GM18868 (cell line): ENCODE measurements around the gene SNRNP200.

Experiments
- ATAC-seq: cut with Tn5 transposase; IDR thresholded peaks from one replicate; pipeline ENCODE4 v1.9.1; 2021; ENCODE audit warnings: mild to moderate bottlenecking, moderate library complexity; ENCODE audit not compliant: unreplicated experiment

Gene SNRNP200

DNA sequence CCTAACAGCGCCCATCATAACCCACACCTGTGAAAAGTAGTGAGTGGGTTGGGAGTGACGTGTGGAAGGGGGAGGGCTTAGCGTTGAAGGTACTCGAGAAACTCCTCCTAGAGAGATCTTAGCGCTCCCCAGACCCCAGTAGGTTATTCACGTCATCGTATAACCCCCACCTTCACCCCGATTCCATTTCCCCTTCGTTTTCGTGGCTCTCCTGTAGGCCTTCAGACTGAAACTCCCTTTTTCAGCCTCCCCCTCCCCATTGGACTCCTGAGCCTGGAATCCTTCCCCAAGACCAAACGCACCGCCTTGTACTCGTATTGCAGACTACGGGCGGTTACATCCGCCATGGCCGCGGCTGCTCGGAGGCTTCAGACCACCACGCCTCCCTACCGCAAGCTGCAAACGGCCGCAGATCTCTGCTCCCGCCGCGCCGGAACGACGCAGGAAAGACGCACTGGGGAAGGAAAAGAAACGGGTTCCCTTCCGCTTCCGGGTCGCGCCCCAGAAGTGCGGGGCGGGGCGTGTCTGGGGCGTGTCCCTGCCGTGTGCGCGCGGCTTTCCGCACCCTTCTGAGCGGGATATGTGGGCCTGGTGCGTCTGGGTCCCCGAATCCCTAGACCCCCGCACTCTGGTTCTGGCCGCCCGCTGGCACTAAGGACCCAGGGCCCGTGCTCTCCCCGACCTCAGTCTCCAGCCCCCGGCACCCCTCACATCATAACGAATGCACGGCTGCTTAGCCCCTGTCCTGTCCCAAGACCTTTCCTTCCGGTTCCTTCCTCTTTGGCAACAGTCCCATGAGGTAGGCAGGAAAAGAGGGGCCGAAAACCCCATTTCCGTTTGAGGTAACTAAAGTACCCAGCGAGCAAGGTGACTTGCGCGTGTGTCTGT is at the start of gene SNRNP200:
Gene SNRNP200 (minus strand): TSS at position 456 of the 888 bp plus-strand sequence. CDS start 109 bp downstream, at position 347.
- ATAC-seq, result peak; percentile 95

- no peak for ATAC-seq
These were observed 49.1 kb upstream of the SNRNP200 start for GRCh38 chr2:96354492-96354891.

DNA sequence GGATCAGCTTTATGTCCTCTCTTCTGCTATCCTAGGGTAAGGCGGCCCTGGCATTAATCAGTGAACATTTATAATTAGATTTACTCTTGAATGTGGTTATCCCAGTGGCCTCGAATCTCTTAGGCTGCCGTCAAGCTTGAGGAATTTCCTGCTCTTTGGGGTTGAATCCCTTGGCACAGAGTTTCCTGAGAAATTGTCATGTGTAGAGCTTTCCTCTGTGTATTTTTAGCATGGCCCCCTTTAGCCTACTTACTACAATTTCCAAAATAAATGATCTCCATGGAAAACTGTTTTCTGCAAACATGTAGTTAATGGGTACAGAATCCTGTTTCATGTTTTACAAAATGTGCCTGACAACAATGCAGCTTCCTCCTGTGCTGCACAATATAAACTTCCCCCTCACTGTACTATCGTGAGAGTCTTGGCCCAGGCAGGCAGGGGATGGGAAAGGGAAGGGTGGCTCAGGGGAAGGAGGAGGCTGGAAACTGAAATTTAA is 48.3 kb upstream of the SNRNP200 start:
- ATAC-seq, result no peak

- ATAC-seq, result no peak
These were observed 47.8 kb upstream of the SNRNP200 start for GRCh38 chr2:96353032-96353561.

DNA sequence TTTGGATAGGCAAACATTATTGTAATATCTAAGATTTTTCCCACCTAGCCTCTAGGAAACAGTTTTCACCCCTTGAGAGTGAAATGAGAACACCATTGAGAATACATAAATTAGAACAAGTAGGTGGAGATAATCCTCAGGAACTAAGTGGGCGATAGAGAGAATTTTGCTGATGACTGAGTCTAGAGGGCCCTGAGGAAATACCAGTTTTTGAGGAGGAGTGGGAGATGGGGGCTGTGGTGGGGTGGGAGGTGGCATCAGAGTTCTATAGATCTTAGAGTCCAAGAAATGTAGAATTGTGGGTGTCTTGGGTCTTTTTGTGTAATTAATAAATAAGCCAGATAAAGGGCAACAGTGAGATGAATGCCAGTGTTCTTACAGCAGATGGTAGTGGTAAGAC is 42.0 kb upstream of the SNRNP200 start:
- no peak for ATAC-seq

DNA sequence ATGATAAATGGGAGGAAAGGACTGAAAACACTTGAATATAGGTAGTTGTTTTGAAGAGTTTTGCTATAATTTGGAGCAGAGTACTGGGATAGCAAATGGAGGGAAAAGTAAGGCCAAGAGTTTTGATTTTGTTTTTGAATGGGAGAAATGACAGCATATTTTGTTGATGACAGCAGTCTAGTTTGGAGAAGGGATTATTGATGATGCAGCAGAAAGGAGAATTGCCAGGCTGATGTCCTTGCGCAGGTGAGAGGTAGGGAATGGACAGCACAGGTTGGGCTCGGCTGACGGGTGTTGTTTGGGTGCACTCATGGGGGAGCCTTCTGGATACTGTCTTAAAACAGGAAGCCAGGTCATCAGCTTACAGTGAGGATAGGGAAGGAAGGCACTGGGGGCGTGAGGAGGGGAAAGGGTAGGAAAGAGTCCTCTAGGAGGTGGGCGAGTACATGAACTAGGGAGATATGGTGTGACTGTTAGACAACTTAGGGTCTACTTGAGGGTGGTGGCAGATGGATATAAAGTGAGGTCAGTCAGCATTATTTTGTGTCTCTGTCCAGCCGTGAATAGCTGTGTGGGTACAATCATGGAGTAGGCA is 40.6 kb upstream of the SNRNP200 start:
- ATAC-seq, result no peak

- ATAC-seq, result no peak
These were observed 40.1 kb upstream of the SNRNP200 start for GRCh38 chr2:96345438-96345837.

DNA sequence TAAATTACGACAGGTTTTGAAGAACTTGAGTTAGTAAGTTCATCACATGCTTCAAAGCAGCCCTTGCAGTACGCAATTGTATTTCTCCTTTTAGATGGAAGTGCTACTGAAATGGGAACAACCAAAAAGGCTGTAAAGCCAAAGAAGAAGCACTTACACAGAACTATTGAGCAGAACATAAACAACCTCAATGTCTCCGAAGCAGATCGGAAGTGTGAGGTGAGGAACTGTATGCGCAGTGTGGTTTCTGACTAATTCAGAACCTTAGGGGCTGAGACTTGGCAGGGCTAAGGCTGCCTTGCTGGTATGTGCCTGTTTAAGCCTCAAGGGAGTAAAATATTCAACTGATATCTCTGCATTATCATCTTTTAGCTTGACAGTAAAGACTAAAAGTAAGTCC is 38.7 kb upstream of the SNRNP200 start:
- ATAC-seq, result peak; percentile 81

GRCh38 chr2:96342085-96342484 is 36.7 kb upstream of the SNRNP200 start:
- ATAC-seq, result no peak

- no peak for ATAC-seq
These were observed 36.3 kb upstream of the SNRNP200 start for GRCh38 chr2:96341641-96342040.

- no peak for ATAC-seq
These were observed 35.4 kb upstream of the SNRNP200 start for GRCh38 chr2:96340493-96341414.

DNA sequence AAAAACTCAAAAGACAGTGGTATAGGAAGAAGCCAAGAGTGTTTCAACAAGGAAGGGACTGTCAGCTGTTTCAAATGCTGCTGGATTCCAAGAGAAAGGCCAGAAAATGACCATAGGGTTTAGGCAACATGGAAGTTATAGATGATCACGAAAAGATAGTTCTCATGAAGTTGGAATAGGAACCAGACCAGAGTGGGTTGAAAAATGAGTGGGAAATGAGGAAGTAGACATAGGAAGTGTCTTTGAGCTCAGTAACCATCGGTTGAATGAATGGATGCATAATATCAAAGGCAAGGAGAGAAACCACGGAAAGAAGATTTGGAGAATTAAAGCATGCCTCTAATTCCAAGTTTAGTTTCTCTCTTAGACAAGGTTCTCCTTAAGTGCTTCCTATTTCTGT is 31.5 kb upstream of the SNRNP200 start:
- no peak for ATAC-seq

- no peak for ATAC-seq
These were observed 30.9 kb upstream of the SNRNP200 start for GRCh38 chr2:96336104-96336775.

DNA sequence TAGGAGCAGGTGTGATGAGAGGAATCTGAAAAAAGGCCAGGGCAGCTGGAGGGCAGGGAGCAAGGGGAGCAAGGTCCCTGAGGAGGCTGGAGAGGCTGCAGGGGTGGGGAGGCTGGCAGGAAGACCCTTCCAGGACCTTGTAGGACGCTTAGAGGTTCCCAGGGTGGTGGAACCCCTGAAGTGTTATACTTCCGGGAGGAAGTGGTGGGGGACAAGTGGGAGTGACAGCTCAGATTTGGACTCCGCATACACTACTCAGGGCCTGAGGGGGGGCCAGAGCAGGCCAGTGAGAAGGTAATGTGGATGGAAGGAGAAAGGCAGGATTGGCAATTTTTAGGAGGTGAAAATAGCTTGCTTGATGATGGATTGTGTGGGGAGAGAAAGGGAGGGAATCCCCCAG is 28.4 kb upstream of the SNRNP200 start:
- ATAC-seq, result no peak

- no peak for ATAC-seq
These were observed 25.1 kb upstream of the SNRNP200 start for GRCh38 chr2:96330407-96330806.

GRCh38 chr2:96329874-96330273 is 24.5 kb upstream of the SNRNP200 start:
- no peak for ATAC-seq

GRCh38 chr2:96329456-96329855 is 24.1 kb upstream of the SNRNP200 start:
- ATAC-seq, result no peak

DNA sequence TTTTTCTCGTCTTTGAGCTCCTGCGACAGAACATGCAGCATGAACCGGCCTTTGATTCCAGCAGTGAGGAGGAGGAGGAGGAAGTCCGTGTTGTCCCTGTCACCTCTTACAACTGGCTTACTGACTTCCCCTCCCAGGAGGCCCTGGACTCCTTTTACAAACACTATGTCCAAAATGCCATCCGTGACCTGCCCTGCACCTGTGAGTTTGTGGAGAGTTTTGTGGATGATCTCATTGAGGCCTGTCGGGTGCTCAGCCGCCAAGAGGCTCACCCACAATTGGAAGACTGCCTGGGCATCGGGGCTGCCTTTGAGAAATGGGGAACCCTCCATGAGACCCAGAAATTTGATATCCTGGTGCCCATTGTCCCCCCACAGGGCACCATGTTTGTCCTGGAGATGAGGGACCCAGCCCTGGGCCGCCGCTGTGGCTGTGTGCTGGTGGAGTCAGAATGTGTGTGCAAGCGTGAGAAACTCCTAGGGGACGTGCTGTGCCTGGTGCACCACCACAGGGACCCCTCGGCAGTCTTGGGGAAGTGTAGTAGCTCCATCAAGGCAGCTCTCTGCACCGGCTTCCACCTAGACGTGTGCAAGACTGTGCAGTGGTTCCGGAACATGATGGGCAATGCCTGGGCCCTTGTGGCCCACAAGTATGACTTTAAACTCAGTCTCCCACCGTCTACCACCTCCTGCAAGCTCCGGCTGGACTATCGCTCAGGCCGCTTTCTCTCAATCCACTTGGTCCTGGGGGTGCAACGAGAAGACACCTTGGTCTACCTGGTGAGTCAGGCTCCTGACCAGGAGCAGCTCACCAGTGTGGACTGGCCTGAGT is 21.9 kb upstream of the SNRNP200 start:
- ATAC-seq, result no peak

DNA sequence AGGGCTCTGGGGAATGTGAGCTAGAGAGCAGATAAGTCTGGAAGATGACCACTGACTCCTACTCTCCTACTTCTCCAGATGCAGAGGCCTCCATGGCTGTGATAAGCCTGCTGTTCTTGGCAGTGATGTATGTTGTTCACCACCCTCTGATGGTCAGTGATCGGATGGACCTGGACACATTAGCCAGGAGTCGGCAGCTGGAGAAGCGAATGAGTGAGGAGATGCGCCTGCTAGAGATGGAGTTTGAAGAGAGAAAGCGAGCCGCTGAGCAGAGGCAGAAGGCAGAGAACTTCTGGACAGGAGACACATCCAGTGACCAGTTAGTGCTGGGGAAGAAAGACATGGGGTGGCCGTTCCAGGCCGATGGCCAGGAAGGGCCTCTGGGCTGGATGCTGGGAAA is 21.2 kb upstream of the SNRNP200 start:
- no peak for ATAC-seq
